Spinal cord (tissue), 10 donors: Measurements from ENCODE around the gene NUMA1. TPM values are rescaled to one million over a fixed set of nuclear protein-coding genes. Genes with fewer than 3 reads are reported as not detected.

Experiments
- DNase-seq, 6 donors: peaks; one replicate each; pipeline versions ENCODE4 v3.0.0 to v3.0.0-alpha.2; 2013 to 2015; ENCODE audit warnings: low spot score in 6 of 6, low read depth in 4 of 6
- H3K27ac ChIP-seq: one replicate; pipeline ENCODE4 v1.5.1; 2013; ENCODE audit warnings: low read depth, low read length, control low read depth
- H3K27me3 ChIP-seq: one replicate; pipeline ENCODE4 v1.6.1; 2013; ENCODE audit warnings: low read length; ENCODE audit not compliant: control insufficient read depth, insufficient read depth
- H3K36me3 ChIP-seq: one replicate; pipeline ENCODE4 v1.6.1; 2013; ENCODE audit warnings: low read length; ENCODE audit not compliant: control insufficient read depth, insufficient read depth
- H3K4me1 ChIP-seq: one replicate; pipeline ENCODE4 v1.6.1; 2013; ENCODE audit warnings: low read length; ENCODE audit not compliant: control insufficient read depth, insufficient read depth
- H3K4me3 ChIP-seq: one replicate; pipeline ENCODE4 v1.5.1; 2013; ENCODE audit warnings: low read depth, low read length, control low read depth
- H3K9me3 ChIP-seq: one replicate; pipeline ENCODE4 v1.6.1; 2013; ENCODE audit warnings: low read length; ENCODE audit not compliant: control insufficient read depth, insufficient read depth
- WGBS: methylation state at CpG from one replicate; pipeline ENCODE4 v1.1.5; 2013; ENCODE audit warnings: missing lambda C conversion rate; ENCODE audit not compliant: insufficient coverage; 5-methylcytosine and 5-hydroxymethylcytosine counted together
- polyA plus RNA-seq, 2 donors: library from polyadenylated mRNA; unstranded; fragments of 120-200 nt; gene quantifications; one replicate each; pipeline ENCODE4 v1.2.1, GENCODE V29; 2013; ENCODE audit not compliant: insufficient read length in 2 of 2
- small RNA-seq: library from RNA; depleted of rRNA; stranded (forward); fragments of <200 nt; gene quantifications from one replicate; pipeline ENCODE3, GENCODE V24; 2014; ENCODE audit warnings: low replicate concordance
- total RNA-seq, 2 donors: library from RNA; depleted of rRNA in 1 of 2; stranded (reverse); fragments of 120-200 nt in 1 of 2; fragments of >200 nt in 1 of 2; gene quantifications; one replicate each; pipeline versions ENCODE4 v1.2.3 to v1.2.4, GENCODE V29; 2013 to 2014
- donor health status: healthy.

The NUMA1 gene
- total and polyA plus RNA-seq, 4 donors, result 104 to 187 (median 165) TPM

GRCh38 chr11:71971680-71972079, 108.7 kb downstream of the NUMA1 start:
- no CpG with 5 or more reads among the region's 2 CpGs for WGBS
- Histone ChIP-seq H3K27ac (no peak overlapping the region), H3K4me3 (no peak overlapping the region), H3K9me3 (no peaks in the 10 kb centered on the region), H3K4me1 (no peaks in the 10 kb centered on the region), H3K36me3 (peaks cover 6% of the 10 kb centered on the region), H3K27me3 (no peaks in the 10 kb centered on the region)
- DNase-seq, result no peak

GRCh38 chr11:71964641-71965040, 115.7 kb downstream of the NUMA1 start:
- Histone ChIP-seq H3K4me3 (no peak overlapping the region), H3K36me3 (peaks cover 21% of the 10 kb centered on the region), H3K27me3 (no peaks in the 10 kb centered on the region), H3K4me1 (no peaks in the 10 kb centered on the region), H3K27ac (no peak overlapping the region), H3K9me3 (no peaks in the 10 kb centered on the region)
- no peak for DNase-seq
- 100% methylated on average over 2 of the region's 4 CpGs for WGBS

GRCh38 chr11:71963468-71963867, 116.9 kb downstream of the NUMA1 start:
- H3K36me3 ChIP-seq, result peaks cover 21% of the 10 kb centered on the region
- 88% methylated on average over 4 of the region's 8 CpGs for WGBS
- no peak overlapping the region for H3K27ac ChIP-seq
- no peaks in the 10 kb centered on the region for H3K27me3 ChIP-seq
- no peaks in the 10 kb centered on the region for H3K4me1 ChIP-seq
- no peaks in the 10 kb centered on the region for H3K9me3 ChIP-seq
- no peak overlapping the region for H3K4me3 ChIP-seq
- no peak for DNase-seq

- Histone ChIP-seq H3K4me1 (no peaks in the 10 kb centered on the region), H3K36me3 (peaks cover 18% of the 10 kb centered on the region), H3K27ac (no peak overlapping the region), H3K4me3 (no peak overlapping the region), H3K27me3 (no peaks in the 10 kb centered on the region), H3K9me3 (no peaks in the 10 kb centered on the region)
- WGBS, result no CpG with 5 or more reads among the region's 2 CpGs
- DNase-seq, result no peak
These were observed 117.8 kb downstream of the NUMA1 start for GRCh38 chr11:71962428-71963038.

- H3K27me3 ChIP-seq, result no peaks in the 10 kb centered on the region
- no peak overlapping the region for H3K4me3 ChIP-seq
- H3K36me3 ChIP-seq, result peaks cover 9% of the 10 kb centered on the region
- no peaks in the 10 kb centered on the region for H3K4me1 ChIP-seq
- no CpG with 5 or more reads among the region's 3 CpGs for WGBS
- no peak for DNase-seq
- H3K27ac ChIP-seq, result no peak overlapping the region
- H3K9me3 ChIP-seq, result no peaks in the 10 kb centered on the region
These were observed 124.4 kb downstream of the NUMA1 start for GRCh38 chr11:71955898-71956456.

Small RNAs within 50 kb of the gene (small RNA-seq; reads per million reads assigned to genes)
- gene MIR3165, result not detected
- not detected for gene RNU6-72P

Other genes starting within 250 kb of the NUMA1 start
- not detected for gene DEFB108B, start 247.3 kb downstream of the NUMA1 start, total RNA-seq
- gene DEFB108B, start 247.3 kb downstream of the NUMA1 start, polyA plus RNA-seq, result under 1 TPM in 1 of 2 donors, not detected in 1; 0.27 TPM
- not detected for gene DEFB131B, start 202.1 kb downstream of the NUMA1 start, total RNA-seq
- not detected for gene DEFB131B, start 202.1 kb downstream of the NUMA1 start, polyA plus RNA-seq
- gene XNDC1N, start 151.9 kb downstream of the NUMA1 start, total RNA-seq, result 1 to 10 TPM; 7.9 to 9.3 TPM
- gene XNDC1N, start 151.9 kb downstream of the NUMA1 start, polyA plus RNA-seq, result 1 to 10 TPM; 4.3 to 6.7 TPM
- gene RNF121, start 151.5 kb downstream of the NUMA1 start, total RNA-seq, result 10 to 100 TPM; 27.6 to 29.0 TPM
- gene RNF121, start 151.5 kb downstream of the NUMA1 start, polyA plus RNA-seq, result 10 to 100 TPM; 39.4 to 40.6 TPM
- 1 to 10 TPM; 3.8 to 4.4 TPM for gene IL18BP, start 81.6 kb downstream of the NUMA1 start, total RNA-seq
- 10 to 100 TPM; 12.0 to 14.3 TPM for gene IL18BP, start 81.6 kb downstream of the NUMA1 start, polyA plus RNA-seq
- gene LRRC51, start 308 bp upstream of the NUMA1 start, total RNA-seq, result 10 to 100 TPM; 11.6 to 24.7 TPM
- gene LRRC51, start 308 bp upstream of the NUMA1 start, polyA plus RNA-seq, result 10 to 100 TPM; 27.2 to 31.9 TPM
- gene LAMTOR1, start 22.8 kb upstream of the NUMA1 start, total RNA-seq, result 10 to 100 TPM; 43.6 to 81.4 TPM
- gene LAMTOR1, start 22.8 kb upstream of the NUMA1 start, polyA plus RNA-seq, result 100 to 1,000 TPM; 138 to 144 TPM
- not detected for gene TOMT, start 25.4 kb upstream of the NUMA1 start, total RNA-seq
- gene TOMT, start 25.4 kb upstream of the NUMA1 start, polyA plus RNA-seq, result not detected
- 10 to 100 TPM; 10.0 to 39.2 TPM for gene ANAPC15, start 32.2 kb upstream of the NUMA1 start, total RNA-seq
- gene ANAPC15, start 32.2 kb upstream of the NUMA1 start, polyA plus RNA-seq, result 10 to 100 TPM; 53.2 to 54.8 TPM
- gene FOLR3, start 55.2 kb upstream of the NUMA1 start, total RNA-seq, result under 1 TPM in 1 of 2 donors, not detected in 1; 0.89 TPM
- not detected for gene FOLR3, start 55.2 kb upstream of the NUMA1 start, polyA plus RNA-seq
- gene FOLR1, start 111.6 kb upstream of the NUMA1 start, total RNA-seq, result 100 to 1,000 TPM in 1 of 2 donors, 1 to 10 TPM in 1; 1.9 to 172 TPM
- 1 to 10 TPM; 3.4 to 4.7 TPM for gene FOLR1, start 111.6 kb upstream of the NUMA1 start, polyA plus RNA-seq
- 10 to 100 TPM; 21.9 to 34.1 TPM for gene FOLR2, start 136.3 kb upstream of the NUMA1 start, total RNA-seq
- 10 to 100 TPM; 14.1 to 16.3 TPM for gene FOLR2, start 136.3 kb upstream of the NUMA1 start, polyA plus RNA-seq
- gene INPPL1, start 144.2 kb upstream of the NUMA1 start, total RNA-seq, result 10 to 100 TPM; 34.1 to 89.8 TPM
- 100 to 1,000 TPM; 134 to 147 TPM for gene INPPL1, start 144.2 kb upstream of the NUMA1 start, polyA plus RNA-seq
- under 1 TPM in 1 of 2 donors, not detected in 1; 0.17 TPM for gene PHOX2A, start 163.6 kb upstream of the NUMA1 start, total RNA-seq
- gene PHOX2A, start 163.6 kb upstream of the NUMA1 start, polyA plus RNA-seq, result 1 to 10 TPM; 1.7 to 1.8 TPM